HEK293 (cell line): ENCODE data around the gene SERTAD4.

Source experiments
- CTCF ChIP-seq: fragments of 450-650 bp; formaldehyde crosslinking; IDR thresholded peaks from 2 replicates; pipeline ENCODE4 v1.5.1; 2016; ENCODE audit warnings: missing biosample characterization, missing genetic modification characterization
- HIC1 ChIP-seq: fragments of 450-650 bp; formaldehyde crosslinking; IDR thresholded peaks from 2 replicates; pipeline ENCODE4 v1.5.1; 2016; ENCODE audit warnings: missing biosample characterization, missing genetic modification characterization
- SETDB1 ChIP-seq: IDR thresholded peaks from one replicate; pipeline ENCODE4 v1.6.1; 2017; ENCODE audit warnings: mild to moderate bottlenecking, low read length, moderate library complexity, mixed read lengths; ENCODE audit not compliant: insufficient read length
- YY1 ChIP-seq: fragments of 450-650 bp; formaldehyde crosslinking; IDR thresholded peaks from 2 replicates; pipeline ENCODE4 v1.5.1; 2018; ENCODE audit warnings: missing biosample characterization, missing genetic modification characterization
- ZBTB1 ChIP-seq: fragments of 450-650 bp; formaldehyde crosslinking; IDR thresholded peaks from 2 replicates; pipeline ENCODE4 v1.5.1; 2016; ENCODE audit warnings: missing biosample characterization, missing genetic modification characterization
- ZBTB49 ChIP-seq: fragments of 450-650 bp; formaldehyde crosslinking; IDR thresholded peaks from 2 replicates; pipeline ENCODE4 v1.5.1; 2016; ENCODE audit warnings: missing biosample characterization, missing genetic modification characterization, low read depth
- ZNF140 ChIP-seq: fragments of 450-650 bp; formaldehyde crosslinking; IDR thresholded peaks from 2 replicates; pipeline ENCODE4 v1.5.1; 2016; ENCODE audit warnings: missing biosample characterization, missing genetic modification characterization
- ZNF48 ChIP-seq: fragments of 450-650 bp; formaldehyde crosslinking; IDR thresholded peaks from 2 replicates; pipeline ENCODE4 v1.5.1; 2016; ENCODE audit warnings: missing biosample characterization, missing genetic modification characterization
- ZNF677 ChIP-seq: fragments of 450-650 bp; IDR thresholded peaks from 2 replicates; pipeline ENCODE4 v1.5.0; 2018; ENCODE audit warnings: missing biosample characterization, mild to moderate bottlenecking, missing genetic modification characterization, moderate library complexity

- TF ChIP-seq CTCF (tag by site-specific recombination) (no peak), ZNF677 (no peak), ZNF140 (no peak), SETDB1 (no peak), ZNF48 (tag by site-specific recombination) (no peak), YY1 (no peak), HIC1 (no peak), ZBTB1 (tag by site-specific recombination) (no peak), ZBTB49 (tag by site-specific recombination) (no peak)
Measured at GRCh38 chr1:210263963-210264362, 31.4 kb downstream of the SERTAD4 start.
